ENCODE measurements around the gene TTC13. TPM values are rescaled to one million over a fixed set of nuclear protein-coding genes. Genes with fewer than 3 reads are reported as not detected.
"Not testable (repeated sequence)": the region's sequence is repeated elsewhere in the genome, so short reads cannot be mapped to it uniquely, and the experiment has no call there.

Gene TTC13
- total and polyA plus RNA-seq, 12 donors, result 6.6 to 20.7 (median 10.7) TPM

GRCh38 chr1:231026576-231026975, 47.9 kb upstream of the TTC13 start:
- 86 to 93% (median 90%) methylated on average over 6 of the region's 6 CpGs for WGBS, 4 donors
- Histone ChIP-seq H3K9me3 (replicated peaks in 1 of 3) (no peaks in the 10 kb centered on the region), H3K36me3 (replicated peaks in 1 of 2) (no peaks in the 10 kb centered on the region), H3K4me1 (replicated peaks in 1 of 2) (no peaks in the 10 kb centered on the region), H3K27ac (no peak overlapping the region), H3K4me3 (no peak overlapping the region), H3K27me3 (no peaks in the 10 kb centered on the region)
- no peak for DNase-seq
- TF ChIP-seq CTCF (IDR thresholded peaks at IDR 0.05), result no peak
- TF ChIP-seq POLR2A (IDR thresholded peaks at IDR 0.05), result no peak
- intact Hi-C loops (cut with DNase I), result no loop called here

- Histone ChIP-seq H3K4me1 (replicated peaks in 1 of 2) (no peaks in the 10 kb centered on the region), H3K4me3 (no peak overlapping the region), H3K36me3 (replicated peaks in 1 of 2) (no peaks in the 10 kb centered on the region), H3K27ac (no peak overlapping the region), H3K27me3 (no peaks in the 10 kb centered on the region), H3K9me3 (replicated peaks in 1 of 3) (no peaks in the 10 kb centered on the region)
- no peak for DNase-seq
- WGBS, 4 donors, result 93 to 98% (median 94%) methylated on average over 9 of the region's 9 CpGs
- TF ChIP-seq CTCF (IDR thresholded peaks at IDR 0.05) (no peak), POLR2A (IDR thresholded peaks at IDR 0.05) (no peak)
- intact Hi-C loops (cut with DNase I), result no loop called here
These were observed 44.5 kb upstream of the TTC13 start for GRCh38 chr1:231023150-231023549.

- WGBS, 4 donors, result 93 to 97% (median 95%) methylated on average over 7 of the region's 7 CpGs
These were observed 43.9 kb upstream of the TTC13 start for GRCh38 chr1:231022543-231022942.

GRCh38 chr1:231021540-231022031, 42.9 kb upstream of the TTC13 start:
- Histone ChIP-seq H3K27ac (peak overlapping the region in 1 of 5 donors; percentile 34), H3K4me1 (replicated peaks in 1 of 2) (no peaks in the 10 kb centered on the region), H3K36me3 (replicated peaks in 1 of 2) (no peaks in the 10 kb centered on the region), H3K9me3 (replicated peaks in 1 of 3) (no peaks in the 10 kb centered on the region), H3K4me3 (no peak overlapping the region), H3K27me3 (no peaks in the 10 kb centered on the region)
- 77 to 89% (median 87%) methylated on average over 11 to 12 of the region's 12 CpGs for WGBS, 4 donors
- DNase-seq, result no peak
- TF ChIP-seq CTCF (IDR thresholded peaks at IDR 0.05) (no peak), POLR2A (IDR thresholded peaks at IDR 0.05) (no peak)
- intact Hi-C loops (cut with DNase I), result no loop called here

More at GRCh38 chr1:231022543-231022942, 43.9 kb upstream of the TTC13 start:
- intact Hi-C loops (cut with DNase I); H3K27ac ChIP-seq; H3K27me3 ChIP-seq; H3K4me1 ChIP-seq (replicated peaks in 1 of 2); H3K9me3 ChIP-seq (replicated peaks in 1 of 3); DNase-seq; H3K36me3 ChIP-seq (replicated peaks in 1 of 2); H3K4me3 ChIP-seq: not testable (repeated sequence)

- TF ChIP-seq POLR2A (IDR thresholded peaks at IDR 0.05), result no peak
- intact Hi-C loops (cut with DNase I), result no loop called here
- Histone ChIP-seq H3K27me3 (no peaks in the 10 kb centered on the region), H3K4me3 (no peak overlapping the region), H3K27ac (peak overlapping the region in 1 of 5 donors; percentile 29), H3K4me1 (replicated peaks in 1 of 2) (no peaks in the 10 kb centered on the region), H3K9me3 (replicated peaks in 1 of 3) (no peaks in the 10 kb centered on the region), H3K36me3 (replicated peaks in 1 of 2) (no peaks in the 10 kb centered on the region)
- WGBS, 4 donors, result 62 to 71% (median 66%) methylated on average over 7 of the region's 7 CpGs
- no peak for DNase-seq
These were observed 42.2 kb upstream of the TTC13 start for GRCh38 chr1:231020816-231021215.

Measured in adrenal gland (tissue), 12 donors.